Endodermal cell (in vitro differentiated cells): ENCODE results near the gene SAP30. TPM values are rescaled to one million over a fixed set of nuclear protein-coding genes. Genes with fewer than 3 reads are reported as not detected.

Experiments used
- DNase-seq: peaks from one replicate; pipeline ENCODE4 v3.0.0-alpha.2; 2017
- H3K27ac ChIP-seq: 2 replicates; pipeline ENCODE4 v1.5.1; 2013; ENCODE audit warnings: mild to moderate bottlenecking, low read depth, low read length, moderate library complexity
- H3K27me3 ChIP-seq: 2 replicates; pipeline ENCODE4 v1.6.1; 2013; ENCODE audit warnings: mild to moderate bottlenecking, low read length, moderate library complexity; ENCODE audit not compliant: insufficient read depth, control insufficient read depth, poor library complexity, severe bottlenecking
- H3K36me3 ChIP-seq: 2 replicates; pipeline ENCODE4 v1.7.0; 2013; ENCODE audit warnings: mild to moderate bottlenecking, low read length, moderate library complexity; ENCODE audit not compliant: control insufficient read depth, insufficient read depth
- H3K4me1 ChIP-seq: one replicate; pipeline ENCODE4 v1.7.0; 2013; ENCODE audit warnings: low read length; ENCODE audit not compliant: control insufficient read depth, insufficient read depth
- H3K4me3 ChIP-seq: 2 replicates; pipeline ENCODE4 v1.5.1; 2013; ENCODE audit warnings: mild to moderate bottlenecking, low read length, moderate library complexity
- H3K9ac ChIP-seq: 2 replicates; pipeline ENCODE4 v1.6.1; 2013; ENCODE audit warnings: mild to moderate bottlenecking, low read length, moderate library complexity; ENCODE audit not compliant: poor library complexity, severe bottlenecking; ENCODE audit errors: extremely low read depth
- H3K9me3 ChIP-seq: 2 replicates; pipeline ENCODE4 v1.6.1; 2013; ENCODE audit warnings: mild to moderate bottlenecking, low read length, moderate library complexity; ENCODE audit not compliant: control insufficient read depth
- H3K27ac Mint-ChIP-seq: 2 replicates; pipeline ENCODE4 v1.8.0; 2020; ENCODE audit warnings: mixed read lengths
- H3K27me3 Mint-ChIP-seq: 2 replicates; pipeline ENCODE4 v1.8.0; 2021; ENCODE audit warnings: mild to moderate bottlenecking, mixed read lengths; ENCODE audit not compliant: insufficient read depth
- H3K36me3 Mint-ChIP-seq: 2 replicates; pipeline ENCODE4 v1.8.0; 2020; ENCODE audit warnings: low read depth, mixed read lengths
- H3K4me1 Mint-ChIP-seq: 2 replicates; pipeline ENCODE4 v1.8.0; 2020; ENCODE audit warnings: mixed read lengths
- H3K4me3 Mint-ChIP-seq: 2 replicates; pipeline ENCODE4 v1.8.0; 2020; ENCODE audit warnings: mild to moderate bottlenecking, moderate library complexity, mixed read lengths
- H3K9me3 Mint-ChIP-seq: 2 replicates; pipeline ENCODE4 v1.8.0; 2020; ENCODE audit warnings: mild to moderate bottlenecking, mixed read lengths
- WGBS, 2 experiments: methylation state at CpG; one replicate each; pipeline versions ENCODE4 v1.1.5 to v1.1.7; 2013; ENCODE audit warnings: missing lambda C conversion rate in 2 of 2, mixed read lengths in 1 of 2; ENCODE audit not compliant: insufficient coverage in 1 of 2, insufficient read length in 1 of 2; 5-methylcytosine and 5-hydroxymethylcytosine counted together
- total RNA-seq, 2 donors: library from RNA; stranded (reverse); fragmentation: NEBNext Ultra II Directional in 1 of 2; extraction: Animal tissue kit (Norgen Biotek cat#: 25700) in 1 of 2; gene quantifications; 2 replicates in 1 of 2; 3 replicates in 1 of 2; pipeline ENCODE4 v1.2.1, GENCODE V29; 2021
- TF ChIP-seq, protein P1 (sequence below): fragments of 200-600 bp; sonication (generic); conservative IDR thresholded peaks from 2 replicates; pipeline ENCODE4 v1.5.0; 2021; ENCODE audit warnings: antibody characterized with exemption, mild to moderate bottlenecking

The SAP30 gene
- total RNA-seq, 2 donors from 2014 or later, result 8.7 to 10.8 TPM

DNA sequence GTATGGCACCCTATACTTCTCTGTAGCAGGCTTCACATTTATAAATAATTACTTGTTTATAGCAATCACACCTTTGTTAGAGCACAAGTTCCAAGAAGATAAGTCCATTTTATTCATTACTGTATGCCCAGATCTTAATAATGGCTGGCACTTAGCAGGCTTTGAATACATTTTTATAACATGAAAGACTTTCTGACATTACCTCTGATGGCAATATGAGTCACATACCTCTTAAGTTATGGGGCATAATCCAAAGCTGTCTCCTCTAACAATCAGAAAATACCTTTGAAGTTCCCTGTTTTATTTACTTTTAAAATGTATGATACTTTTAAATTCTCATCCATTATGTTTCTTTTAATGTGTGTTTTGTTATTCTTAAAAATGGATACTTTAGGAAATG lies 16.0 kb downstream of the SAP30 start:
- no peaks in the 10 kb centered on the region for H3K36me3 ChIP-seq
- H3K9me3 ChIP-seq, result no peaks in the 10 kb centered on the region
- H3K27me3 Mint-ChIP-seq, result no peaks in the 10 kb centered on the region
- H3K9me3 Mint-ChIP-seq, result no peaks in the 10 kb centered on the region
- TF ChIP-seq, protein P1, sequence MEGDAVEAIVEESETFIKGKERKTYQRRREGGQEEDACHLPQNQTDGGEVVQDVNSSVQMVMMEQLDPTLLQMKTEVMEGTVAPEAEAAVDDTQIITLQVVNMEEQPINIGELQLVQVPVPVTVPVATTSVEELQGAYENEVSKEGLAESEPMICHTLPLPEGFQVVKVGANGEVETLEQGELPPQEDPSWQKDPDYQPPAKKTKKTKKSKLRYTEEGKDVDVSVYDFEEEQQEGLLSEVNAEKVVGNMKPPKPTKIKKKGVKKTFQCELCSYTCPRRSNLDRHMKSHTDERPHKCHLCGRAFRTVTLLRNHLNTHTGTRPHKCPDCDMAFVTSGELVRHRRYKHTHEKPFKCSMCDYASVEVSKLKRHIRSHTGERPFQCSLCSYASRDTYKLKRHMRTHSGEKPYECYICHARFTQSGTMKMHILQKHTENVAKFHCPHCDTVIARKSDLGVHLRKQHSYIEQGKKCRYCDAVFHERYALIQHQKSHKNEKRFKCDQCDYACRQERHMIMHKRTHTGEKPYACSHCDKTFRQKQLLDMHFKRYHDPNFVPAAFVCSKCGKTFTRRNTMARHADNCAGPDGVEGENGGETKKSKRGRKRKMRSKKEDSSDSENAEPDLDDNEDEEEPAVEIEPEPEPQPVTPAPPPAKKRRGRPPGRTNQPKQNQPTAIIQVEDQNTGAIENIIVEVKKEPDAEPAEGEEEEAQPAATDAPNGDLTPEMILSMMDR, result no peak
- no peaks in the 10 kb centered on the region for H3K36me3 Mint-ChIP-seq
- H3K4me1 ChIP-seq, result no peaks in the 10 kb centered on the region
- no peak for DNase-seq
- peaks cover under 1% of the 10 kb centered on the region for H3K4me1 Mint-ChIP-seq
- no peak overlapping the region for H3K4me3 Mint-ChIP-seq
- H3K27ac Mint-ChIP-seq, result no peak overlapping the region
- no peak overlapping the region for H3K4me3 ChIP-seq
- H3K27ac ChIP-seq, result no peak overlapping the region
- no peaks in the 10 kb centered on the region for H3K27me3 ChIP-seq
- H3K9ac ChIP-seq, result no peak overlapping the region

DNA sequence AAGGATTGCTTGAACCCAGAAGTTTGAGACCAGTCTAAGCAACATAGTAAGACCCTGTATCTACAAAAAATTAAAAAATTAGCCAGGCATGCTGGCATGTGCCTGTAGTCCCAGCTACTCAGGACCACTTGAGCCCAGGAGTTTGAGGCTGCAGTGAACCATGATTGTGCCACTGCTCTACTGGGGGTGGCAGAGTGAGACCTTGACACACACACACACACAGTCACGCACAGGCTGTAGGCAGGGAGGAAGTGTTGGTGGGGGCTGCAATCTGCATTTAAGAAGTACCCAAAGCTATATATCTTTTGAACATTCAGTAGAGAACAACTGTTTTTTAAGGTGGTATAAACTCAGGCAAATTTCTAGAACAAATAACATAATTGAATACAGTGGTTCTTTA lies 20.9 kb downstream of the SAP30 start:
- Mint-ChIP-seq H3K27ac (no peak overlapping the region), H3K4me1 (no peaks in the 10 kb centered on the region), H3K9me3 (no peaks in the 10 kb centered on the region), H3K4me3 (no peak overlapping the region), H3K27me3 (no peaks in the 10 kb centered on the region), H3K36me3 (no peaks in the 10 kb centered on the region)
- Histone ChIP-seq H3K9ac (no peak overlapping the region), H3K27ac (no peak overlapping the region), H3K9me3 (no peaks in the 10 kb centered on the region), H3K4me1 (no peaks in the 10 kb centered on the region), H3K27me3 (no peaks in the 10 kb centered on the region), H3K36me3 (no peaks in the 10 kb centered on the region), H3K4me3 (no peak overlapping the region)
- no CpG with 5 or more reads among the region's 1 CpG for WGBS, 2 experiments
- DNase-seq, result no peak
- TF ChIP-seq, protein P1, result no peak

DNA sequence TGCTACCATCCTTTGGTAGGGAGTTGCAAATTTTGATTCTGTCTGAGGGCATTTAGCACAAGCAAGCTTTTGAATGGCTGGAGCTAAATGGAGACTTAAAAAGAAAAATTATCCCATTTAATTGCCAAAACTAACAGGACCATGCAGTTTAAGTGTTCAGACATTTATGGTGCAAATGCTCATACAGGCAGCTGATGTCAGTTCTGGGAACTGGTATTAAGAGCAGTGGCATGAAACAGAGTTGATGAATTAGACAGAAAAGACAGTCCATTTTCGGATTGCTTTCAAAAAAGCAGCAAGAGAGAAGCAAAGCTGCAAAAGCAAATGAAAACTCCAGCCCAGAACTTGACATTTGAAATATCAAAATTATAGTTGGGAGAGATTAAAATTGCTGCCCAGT lies 26.9 kb downstream of the SAP30 start:
- Mint-ChIP-seq H3K4me3 (no peak overlapping the region), H3K4me1 (no peaks in the 10 kb centered on the region), H3K9me3 (no peaks in the 10 kb centered on the region), H3K27ac (no peak overlapping the region), H3K36me3 (no peaks in the 10 kb centered on the region), H3K27me3 (no peaks in the 10 kb centered on the region)
- Histone ChIP-seq H3K9me3 (no peaks in the 10 kb centered on the region), H3K9ac (no peak overlapping the region), H3K4me1 (no peaks in the 10 kb centered on the region), H3K4me3 (no peak overlapping the region), H3K27ac (no peak overlapping the region), H3K36me3 (no peaks in the 10 kb centered on the region), H3K27me3 (no peaks in the 10 kb centered on the region)
- WGBS, 2 experiments, result 88 to 91% methylated on average over 1 of the region's 1 CpG
- TF ChIP-seq, protein P1, result no peak
- no peak for DNase-seq
